HG02884 (cell line): ENCODE measurements around the gene C9orf50.

Experiments
- ATAC-seq: cut with Tn5 transposase; IDR thresholded peaks from one replicate; pipeline ENCODE4 v1.9.1; 2021; ENCODE audit warnings: mild to moderate bottlenecking, moderate library complexity; ENCODE audit not compliant: unreplicated experiment

The C9orf50 gene

DNA sequence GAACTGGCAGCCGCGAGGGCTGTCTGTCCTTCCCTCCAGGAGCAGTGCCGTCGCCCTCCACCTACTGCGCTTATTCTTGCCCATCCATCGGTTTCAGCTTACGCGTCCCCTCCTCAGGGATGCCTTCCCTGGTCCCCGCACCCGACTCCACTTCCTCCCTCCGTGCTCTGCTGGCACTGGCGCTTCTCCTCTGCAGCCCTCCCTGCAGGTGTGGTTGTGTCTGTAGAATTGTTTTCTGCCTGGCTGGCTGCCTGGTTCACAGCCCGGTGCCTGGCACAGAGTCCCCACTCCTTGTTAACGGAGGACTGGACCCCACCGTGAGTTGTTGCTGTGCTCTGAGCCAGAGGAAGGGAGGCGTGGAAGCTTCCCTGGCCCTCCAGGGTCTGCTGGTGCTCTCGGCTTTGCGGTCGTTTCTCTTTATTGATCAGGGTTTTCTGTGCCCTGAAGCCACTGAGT is 10.8 kb upstream of the C9orf50 start:
- no peak for ATAC-seq

DNA sequence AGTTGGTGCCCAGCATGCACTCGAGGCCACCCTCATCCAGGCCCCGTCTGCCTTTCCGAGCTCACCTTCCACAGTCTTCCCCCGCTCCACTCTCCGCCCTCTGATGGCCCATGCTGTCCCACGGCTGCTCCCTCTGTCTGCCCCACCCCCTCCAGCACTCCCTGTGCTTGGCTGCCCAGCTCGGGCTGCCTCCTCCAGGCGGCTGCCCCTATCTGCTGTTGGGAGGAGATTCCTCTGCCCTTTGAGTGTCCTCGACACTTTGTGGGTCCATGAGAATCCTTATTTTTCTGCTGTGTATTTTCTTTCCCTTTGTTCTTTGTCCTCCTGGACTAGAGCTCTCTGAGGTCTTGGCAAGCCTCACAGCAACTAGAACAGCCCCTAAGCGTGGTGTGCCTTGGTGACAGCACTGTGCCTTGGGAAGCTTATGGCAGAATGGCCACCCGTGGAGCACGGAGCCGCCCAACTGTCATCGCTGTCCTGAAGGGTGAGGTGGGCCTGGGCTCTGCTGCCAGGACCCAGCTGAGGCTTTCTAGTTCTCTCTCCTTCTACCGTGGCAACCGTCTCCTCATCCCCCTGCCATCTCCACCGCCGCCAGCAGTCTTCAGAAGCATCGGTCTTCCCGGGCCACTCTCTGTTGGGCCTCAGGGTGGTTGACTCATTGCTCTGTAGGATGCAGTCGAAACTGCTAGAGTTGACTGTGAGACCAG is 10.2 kb upstream of the C9orf50 start:
- no peak for ATAC-seq

DNA sequence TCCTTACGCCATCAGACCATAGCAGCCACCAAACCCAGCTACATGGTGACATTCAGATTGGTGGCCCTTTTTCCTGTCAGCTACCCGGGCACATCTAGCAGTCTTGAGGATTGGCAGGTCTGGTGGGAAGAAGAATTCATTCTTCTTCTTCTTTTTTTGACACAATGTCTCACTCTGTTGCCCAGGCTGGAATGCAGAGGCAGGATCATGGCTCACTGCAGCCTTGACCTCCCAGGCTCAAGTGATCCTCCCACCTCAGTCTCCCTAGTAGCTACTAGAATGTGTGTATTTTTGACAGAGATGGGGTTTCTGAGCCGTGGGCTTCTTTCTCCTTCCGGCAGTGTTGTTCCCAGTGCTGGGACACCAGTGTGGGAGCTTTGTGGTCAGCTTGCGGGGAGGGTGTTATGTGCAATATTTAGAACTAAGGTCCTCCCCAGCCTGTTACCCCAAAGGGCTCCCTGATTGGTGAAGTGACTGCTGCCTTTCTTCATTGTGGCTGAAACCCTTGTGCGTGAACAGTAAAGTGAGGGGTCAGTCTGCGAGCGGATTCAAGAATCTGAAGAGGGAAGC is 8.4 kb upstream of the C9orf50 start:
- no peak for ATAC-seq

DNA sequence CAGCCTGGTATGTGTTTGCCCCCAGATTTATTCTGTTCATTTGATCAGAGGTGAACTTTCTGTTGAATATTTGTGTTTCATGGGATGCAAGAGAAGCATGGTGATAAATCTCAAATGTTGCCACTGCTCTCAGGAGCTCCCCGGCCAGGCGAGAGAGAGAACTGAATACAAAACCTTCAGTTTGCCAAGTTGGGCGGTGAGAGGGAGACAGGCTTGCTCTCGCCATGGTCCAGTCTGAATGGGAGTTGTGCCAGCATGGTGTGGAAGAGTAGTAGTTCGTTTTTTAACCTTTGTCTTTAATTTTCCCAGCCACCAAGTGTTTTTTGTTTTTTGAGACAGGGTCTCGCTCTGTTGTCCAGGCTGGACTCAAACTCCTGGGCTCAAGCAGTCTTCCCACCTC is 7.8 kb upstream of the C9orf50 start:
- ATAC-seq = no peak

GRCh38 chr9:129627556-129628440 is 6.9 kb upstream of the C9orf50 start:
- no peak for ATAC-seq

- ATAC-seq = peak; percentile 32
Observed at GRCh38 chr9:129626625-129627284, 5.9 kb upstream of the C9orf50 start.

DNA sequence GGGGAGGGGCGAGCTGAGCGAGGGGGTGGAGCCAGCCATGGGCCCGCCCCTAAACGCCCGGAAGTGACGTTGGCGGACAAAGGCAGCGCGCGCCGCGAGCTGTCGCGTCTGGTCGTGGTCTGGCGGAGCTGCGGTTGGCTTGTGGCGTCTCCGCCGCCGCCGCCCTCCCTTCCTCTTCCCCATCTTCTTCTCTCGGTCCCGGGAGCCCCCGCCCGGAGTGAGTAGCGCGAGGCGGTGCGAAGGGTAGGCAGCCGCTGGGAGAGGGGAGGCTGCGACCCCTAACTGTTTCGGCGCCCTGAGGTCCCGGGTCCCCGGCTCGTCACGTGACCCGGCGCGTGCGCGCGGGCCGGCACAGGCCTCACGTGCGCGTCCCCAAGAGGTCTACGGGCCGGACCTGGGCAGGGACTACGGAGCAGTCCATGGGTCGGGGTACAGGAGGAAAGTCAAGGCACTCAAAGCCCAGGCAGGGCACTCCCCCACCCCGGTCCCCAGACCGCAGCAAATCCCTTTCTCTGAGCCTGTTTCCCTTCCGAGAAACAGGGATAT is 5.3 kb upstream of the C9orf50 start, which contains the start of gene NTMT1:
Gene NTMT1 (plus strand): TSS at position 85 of the 546 bp plus-strand sequence. CDS start 6,541 bp downstream, outside the sequence.
- peak; percentile 57 for ATAC-seq

- ATAC-seq = no peak
Observed at GRCh38 chr9:129624947-129625346, 4.0 kb upstream of the C9orf50 start.

GRCh38 chr9:129624168-129624759 is 3.4 kb upstream of the C9orf50 start:
- no peak for ATAC-seq

DNA sequence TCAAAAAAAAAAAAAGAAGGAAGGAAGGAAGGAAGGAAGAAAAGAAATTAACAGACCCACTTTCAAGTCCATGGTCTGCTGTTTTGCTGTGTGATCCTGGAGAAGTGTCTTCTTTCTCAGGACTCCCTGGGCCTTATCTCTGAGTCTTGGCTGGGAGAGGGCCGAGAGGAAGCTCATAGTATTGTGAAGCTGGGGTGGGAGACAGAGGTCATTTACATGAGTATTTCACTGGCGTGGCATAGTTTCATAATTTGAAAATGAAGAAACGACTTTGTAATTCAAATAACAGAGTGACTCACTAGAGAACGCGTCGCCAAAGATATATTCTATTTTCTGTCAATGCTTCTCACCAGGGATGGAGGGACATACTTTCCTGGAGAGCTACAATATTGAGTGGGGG is 2.4 kb upstream of the C9orf50 start:
- ATAC-seq = no peak

DNA sequence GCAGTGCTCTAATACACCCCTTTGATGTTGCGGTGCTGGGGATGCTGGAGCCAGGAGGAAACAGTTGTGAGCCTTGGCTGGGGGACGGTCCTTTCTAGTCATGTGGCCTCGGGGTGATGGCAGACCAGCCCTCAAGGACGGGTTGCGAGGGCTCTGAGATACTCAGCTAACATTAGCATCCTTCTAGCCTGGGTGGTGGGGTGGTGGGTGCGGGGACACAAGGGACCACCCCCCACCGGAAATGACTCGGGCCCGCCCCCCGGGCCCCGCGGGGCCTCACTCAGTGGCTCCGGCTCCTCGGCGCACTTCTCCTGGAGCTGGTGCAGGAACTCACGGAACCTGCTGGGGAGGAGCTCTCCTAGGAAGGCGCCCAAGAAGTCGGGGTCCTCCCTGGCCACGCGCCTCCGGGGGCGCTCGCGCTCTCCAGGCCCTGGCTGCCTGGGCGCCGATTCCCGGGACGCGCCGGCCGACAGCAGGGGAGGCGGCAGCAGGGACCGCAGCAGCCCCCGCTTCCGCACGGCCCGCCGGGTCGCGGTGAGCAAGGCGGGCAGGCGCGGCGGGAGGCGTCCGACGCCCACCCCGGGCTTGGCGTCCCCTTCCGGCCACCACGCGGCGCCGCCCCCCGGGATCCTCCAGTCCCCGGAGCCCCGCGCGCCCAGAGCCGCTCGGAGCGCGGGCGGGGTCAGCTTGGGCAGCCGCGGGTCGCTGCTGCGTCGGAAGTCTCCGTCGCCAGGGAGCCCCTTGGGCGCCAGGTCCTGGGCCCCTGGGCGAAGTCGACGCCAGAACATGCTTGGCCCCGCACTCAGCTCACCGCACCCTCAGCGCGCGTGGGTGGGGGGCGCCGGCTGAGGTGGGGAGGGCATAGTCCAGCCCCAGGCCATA is 873 bp downstream of the C9orf50 start:
- no peak for ATAC-seq

DNA sequence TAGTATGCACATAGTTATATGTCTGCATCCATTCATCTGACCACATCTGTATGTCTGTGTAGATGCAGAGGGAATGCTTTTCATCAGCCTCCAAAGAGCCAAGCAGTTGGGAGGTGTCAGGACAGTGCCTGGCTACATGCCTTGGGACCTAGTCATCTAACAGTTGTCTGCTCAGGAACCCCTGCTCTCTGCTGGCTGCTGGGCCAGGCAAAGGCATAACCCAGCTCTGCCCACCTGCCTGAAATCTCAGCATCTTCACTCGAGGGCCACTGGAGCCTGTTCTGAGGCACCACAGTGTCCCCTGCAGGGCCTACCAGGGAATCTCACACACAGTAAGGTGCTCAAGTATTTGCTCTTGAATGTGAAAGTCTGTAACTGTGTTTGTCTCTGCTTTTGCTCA is 3.7 kb downstream of the C9orf50 start:
- no peak for ATAC-seq

DNA sequence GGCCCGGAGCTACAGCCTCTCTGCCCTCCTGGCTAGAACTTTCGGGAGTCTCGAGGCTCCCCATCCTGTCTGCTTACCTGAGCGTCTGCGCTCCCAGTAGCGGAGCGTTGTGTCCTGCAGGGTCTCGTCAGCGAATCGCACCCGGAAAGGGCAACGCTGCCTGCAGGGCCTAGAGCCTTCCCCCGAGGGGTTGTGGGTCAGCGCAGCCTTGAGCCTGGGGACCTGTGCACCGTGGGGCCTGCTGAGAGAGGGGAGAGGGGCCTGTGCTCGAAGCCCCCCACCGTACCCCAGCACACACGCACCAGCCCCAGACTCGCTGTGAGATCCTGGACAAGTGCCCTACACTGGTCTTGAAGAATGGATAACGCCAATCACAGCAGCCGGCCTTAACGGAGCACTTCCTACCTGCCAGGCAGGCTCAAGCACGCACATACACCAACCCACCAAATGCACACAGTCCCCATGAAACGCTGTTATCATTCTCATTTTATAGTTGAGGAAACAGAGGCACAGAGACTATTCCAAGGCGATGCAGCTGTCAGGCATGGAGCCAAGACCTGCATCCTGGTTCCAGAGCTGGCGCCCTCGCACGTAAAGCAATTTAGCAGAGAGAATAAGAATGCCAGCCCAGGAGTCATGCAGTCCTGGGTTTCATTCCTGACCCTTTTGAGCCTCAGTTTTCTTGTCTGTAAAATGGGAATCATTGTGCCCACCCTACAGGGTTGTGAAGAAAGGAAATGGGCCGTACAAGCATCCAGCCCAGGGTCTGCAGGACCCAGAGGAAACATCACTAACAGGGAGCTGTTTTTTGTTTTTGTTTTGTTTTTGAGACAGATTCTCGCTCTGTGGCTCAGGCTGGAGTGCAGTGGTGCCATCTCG is 5.3 kb downstream of the C9orf50 start:
- no peak for ATAC-seq

DNA sequence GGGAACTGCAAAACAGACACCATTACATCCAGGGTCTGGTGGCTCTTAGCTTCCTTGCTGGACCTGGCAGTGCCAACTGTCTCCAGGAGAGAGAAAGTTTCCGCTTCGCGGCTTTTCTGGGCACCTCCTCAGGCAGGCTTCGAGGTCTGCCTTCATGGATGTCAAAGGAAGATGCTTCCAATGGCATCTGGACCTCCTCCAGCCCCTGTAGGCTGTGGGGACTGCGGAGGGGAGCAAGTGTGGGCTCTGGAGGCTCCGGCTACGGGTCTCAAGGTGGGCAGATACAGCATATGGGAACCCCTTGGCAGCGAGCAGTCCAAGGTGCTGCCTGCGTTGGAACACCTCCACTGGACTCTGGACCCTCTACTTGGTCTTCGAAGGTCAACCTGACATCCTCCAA is 6.0 kb downstream of the C9orf50 start:
- ATAC-seq = no peak

DNA sequence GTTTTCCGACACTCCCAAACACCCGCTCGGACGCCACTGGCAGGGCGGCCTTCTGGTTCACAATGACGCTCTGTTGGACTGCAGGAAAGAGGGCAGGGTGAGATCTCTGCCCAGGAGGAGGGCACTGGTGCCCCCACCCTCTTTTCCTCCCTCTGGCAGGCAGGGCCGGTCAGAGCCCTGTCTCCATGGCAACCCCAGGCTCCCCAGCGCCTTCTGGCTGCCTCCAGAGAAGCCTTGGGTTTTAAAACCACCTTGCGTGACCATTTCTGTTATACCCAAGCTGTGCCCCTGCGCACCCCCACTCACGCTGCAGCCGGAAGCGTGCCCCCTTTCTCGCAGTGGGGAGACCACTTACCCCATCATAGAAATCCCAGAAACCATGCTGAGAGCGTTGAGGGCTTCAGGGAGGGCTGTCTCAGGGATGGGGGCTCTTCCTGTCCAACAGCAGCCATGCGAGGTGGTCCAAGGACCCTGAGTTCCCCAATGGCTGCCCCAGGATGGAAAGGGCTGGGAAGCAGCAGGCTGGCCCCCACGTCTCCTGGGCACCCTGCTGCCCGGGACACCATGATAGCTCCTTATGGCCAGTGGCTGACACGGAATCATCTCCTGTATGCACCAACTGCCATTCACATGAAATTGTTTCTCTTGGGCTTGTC is 7.3 kb downstream of the C9orf50 start:
- ATAC-seq = no peak

DNA sequence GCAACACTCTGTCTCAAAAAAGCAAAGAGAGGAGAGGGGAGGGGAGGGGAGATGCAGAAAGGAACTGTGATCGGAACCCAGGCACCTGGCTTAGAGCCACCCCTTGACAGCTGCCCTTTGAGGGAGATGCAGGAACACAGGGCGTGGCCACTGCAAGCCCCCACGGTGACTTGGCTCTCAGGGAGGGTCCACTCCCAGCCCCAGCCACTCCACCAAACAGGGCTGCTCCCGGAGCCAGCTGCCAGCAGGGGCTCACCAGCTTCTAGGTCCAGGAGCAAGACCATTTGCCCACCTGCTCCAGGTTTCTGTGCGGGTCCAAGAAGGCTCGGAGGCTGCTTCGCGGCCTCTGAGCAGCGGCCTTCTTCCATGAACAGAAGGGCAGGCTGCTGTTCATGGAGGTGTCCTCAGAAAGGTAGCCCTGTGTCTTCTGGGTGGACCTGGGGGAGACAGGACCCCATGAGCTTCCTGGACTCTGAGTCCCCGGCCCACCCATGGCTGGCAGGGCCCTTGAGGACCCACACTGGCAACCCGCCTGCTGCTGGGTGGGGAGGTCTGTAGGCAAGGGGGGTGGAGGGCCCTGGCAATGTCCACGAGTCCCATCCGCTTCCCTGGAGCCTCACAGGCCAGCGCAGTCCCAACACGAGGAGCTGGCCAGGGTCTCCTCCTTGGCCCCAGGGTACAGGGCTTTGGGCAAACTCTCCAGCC is 7.9 kb downstream of the C9orf50 start:
- no peak for ATAC-seq

- ATAC-seq = no peak
Observed at GRCh38 chr9:129612123-129612522, 8.8 kb downstream of the C9orf50 start.
